LoVo (cell line): ENCODE data around the gene FITM1.

ENCODE experiments used
- DNase-seq: peaks from one replicate; pipeline ENCODE4 v3.0.0-alpha.2; 2016; ENCODE audit warnings: low spot score

Gene FITM1

GRCh38 chr14:24160850-24161804 lies 30.7 kb downstream of the FITM1 start, which contains the start of gene IRF9:
Gene IRF9, plus strand, starts transcription at chr14:24161265. Its CDS starts 880 bp downstream, at chr14:24162145.
- peak; percentile 97 for DNase-seq

- DNase-seq: no peak
Measured at GRCh38 chr14:24162093-24162492, 31.6 kb downstream of the FITM1 start.

- DNase-seq: no peak
Measured at GRCh38 chr14:24164518-24164991, 34.1 kb downstream of the FITM1 start.

GRCh38 chr14:24165785-24166184 lies 35.3 kb downstream of the FITM1 start:
- no peak for DNase-seq

GRCh38 chr14:24167469-24168114 lies 37.1 kb downstream of the FITM1 start:
- DNase-seq: no peak

GRCh38 chr14:24171422-24172260 lies 41.2 kb downstream of the FITM1 start, which contains the start of gene REC8:
Gene REC8, plus strand, starts transcription at chr14:24172080. Its CDS starts 473 bp downstream, at chr14:24172553.
- no peak for DNase-seq

GRCh38 chr14:24172261-24172860 lies 41.9 kb downstream of the FITM1 start:
- no peak for DNase-seq

- DNase-seq: no peak
Measured at GRCh38 chr14:24172871-24173281, 42.4 kb downstream of the FITM1 start.

- DNase-seq: no peak
Measured at GRCh38 chr14:24176599-24176998, 46.1 kb downstream of the FITM1 start.

GRCh38 chr14:24177041-24177825 lies 46.8 kb downstream of the FITM1 start:
- DNase-seq: no peak

GRCh38 chr14:24177891-24178290 lies 47.4 kb downstream of the FITM1 start:
- DNase-seq: no peak

- DNase-seq: no peak
Measured at GRCh38 chr14:24178399-24179178, 48.1 kb downstream of the FITM1 start.

GRCh38 chr14:24179294-24179960 lies 49.0 kb downstream of the FITM1 start:
- DNase-seq: no peak

GRCh38 chr14:24179961-24180796 lies 49.7 kb downstream of the FITM1 start:
- no peak for DNase-seq

- no peak for DNase-seq
Measured at GRCh38 chr14:24181371-24182077, 51.1 kb downstream of the FITM1 start.
